K562 (cell line): ENCODE results near the gene EML2. TPM values are rescaled to one million over a fixed set of nuclear protein-coding genes. Genes with fewer than 3 reads are reported as not detected.
A peak's percentile ranks its signal among the peaks of the same experiment; 100 is the strongest.

Source experiments
- E2F4 ChIP-seq: sonication (generic); formaldehyde crosslinking; IDR thresholded peaks from 2 replicates; pipeline ENCODE4 v1.8.0; 2022; ENCODE audit warnings: mild to moderate bottlenecking, low read depth, missing genetic modification reagents
- ELF2 ChIP-seq: fragments of 250-450 bp; sonication (Bioruptor Pico); IDR thresholded peaks from 2 replicates; pipeline ENCODE4 v1.5.0; 2021; ENCODE audit warnings: mild to moderate bottlenecking
- HIVEP1 ChIP-seq: fragments of 250-450 bp; sonication (Bioruptor Pico); IDR thresholded peaks from 2 replicates; pipeline ENCODE4 v1.4.0; 2020; ENCODE audit warnings: mild to moderate bottlenecking
- NCOA6 ChIP-seq: fragments of 450-650 bp; IDR thresholded peaks from 2 replicates; pipeline ENCODE4 v1.6.1; 2017; ENCODE audit warnings: mild to moderate bottlenecking
- NELFE ChIP-seq: IDR thresholded peaks from 2 replicates; pipeline ENCODE4 v1.6.1; 2011; ENCODE audit warnings: mild to moderate bottlenecking; ENCODE audit not compliant: insufficient read depth, insufficient read length
- NR4A1 ChIP-seq, 2 experiments: fragments of 250-450 bp in 1 of 2; fragments of 450-650 bp in 1 of 2; sonication (Bioruptor Pico) in 1 of 2; IDR thresholded peaks; 2 replicates each; pipeline versions ENCODE4 v1.4.0 to v1.6.1; 2016 to 2020; ENCODE audit warnings: mild to moderate bottlenecking in 2 of 2, missing compliant biosample characterization in 1 of 2, missing genetic modification characterization in 1 of 2, moderate library complexity in 1 of 2
- RBFOX2 ChIP-seq: fragments of 200-400 bp; formaldehyde crosslinking; IDR thresholded peaks from 2 replicates; pipeline ENCODE4 v1.6.1; 2017; ENCODE audit warnings: low read depth, mild to moderate bottlenecking, low read length, moderate library complexity
- RERE ChIP-seq: sonication (generic); formaldehyde crosslinking; IDR thresholded peaks from 2 replicates; pipeline ENCODE4 v1.8.0; 2023; ENCODE audit warnings: missing genetic modification reagents, mild to moderate bottlenecking, borderline replicate concordance
- RFX5 ChIP-seq: IDR thresholded peaks from 2 replicates; pipeline ENCODE4 v1.6.1; 2011; ENCODE audit warnings: low read depth, mild to moderate bottlenecking, improper control_type of control experiment, low read length
- SRSF9 ChIP-seq: fragments of 200-400 bp; formaldehyde crosslinking; IDR thresholded peaks from 2 replicates; pipeline ENCODE4 v1.6.1; 2017; ENCODE audit warnings: low read depth, low read length, borderline replicate concordance
- STAT6 ChIP-seq: sonication (generic); formaldehyde crosslinking; IDR thresholded peaks from 2 replicates; pipeline ENCODE4 v1.8.1; 2023; ENCODE audit warnings: mild to moderate bottlenecking, missing genetic modification reagents
- THRAP3 ChIP-seq: fragments of 450-650 bp; IDR thresholded peaks from 2 replicates; pipeline ENCODE4 v1.6.1; 2016; ENCODE audit warnings: mild to moderate bottlenecking, inconsistent platforms, borderline replicate concordance
- ZBTB5 ChIP-seq: fragments of 450-650 bp; IDR thresholded peaks from 2 replicates; pipeline ENCODE4 v1.6.1; 2017; ENCODE audit warnings: antibody characterized with exemption
- ZNF584 ChIP-seq: fragments of 200-800 bp; sonication (Bioruptor generic); IDR thresholded peaks from 2 replicates; pipeline ENCODE4 v1.6.1; 2016; ENCODE audit warnings: low read depth, mild to moderate bottlenecking, missing genetic modification characterization, missing compliant biosample characterization
- ZNF668 ChIP-seq: fragments of 250-450 bp; sonication (Bioruptor Pico); IDR thresholded peaks from 2 replicates; pipeline ENCODE4 v1.8.0; 2022; ENCODE audit warnings: mild to moderate bottlenecking, inconsistent platforms
- polyA plus RNA-seq, 8 experiments: library from polyadenylated mRNA; depleted of rRNA in 4 of 8; stranded (reverse) in 5 of 8; unstranded in 3 of 8; fragments of >200 nt; fragmentation: Nextera tagmentation in 2 of 8; fragmentation: Illumina TruSeq in 1 of 8; extraction: Ambion mirVana in 2 of 8; extraction: Trizol in 1 of 8; gene quantifications; 2 replicates each; pipeline versions ENCODE4 v1.2.1 to v1.2.3, GENCODE V29; 2011 to 2014; ENCODE audit warnings: inconsistent platforms in 1 of 8, missing spikeins in 1 of 8
- total RNA-seq, 7 experiments: library from RNA; depleted of rRNA in 6 of 7; stranded (reverse); fragments of >200 nt in 6 of 7; fragmentation: Illumina TruSeq in 2 of 7; extraction: Trizol in 2 of 7; gene quantifications; 2 replicates each; pipeline versions ENCODE4 v1.2.1 to v1.2.3, GENCODE V29; 2011 to 2021; ENCODE audit warnings: low replicate concordance in 1 of 7

The EML2 gene
- total and polyA plus RNA-seq, 9 of the 15 experiments (the other 6 are each of a cell fraction or from before 2014, with no cell fraction given): 2.6 to 69.6 (median 24.8) TPM

- no peak for TF ChIP-seq RERE (CRISPR knock-in tag)
- no peak for TF ChIP-seq NELFE
- no peak for TF ChIP-seq ELF2 (CRISPR knock-in tag)
- no peak for TF ChIP-seq SRSF9
- no peak for TF ChIP-seq STAT6 (CRISPR knock-in tag)
- no peak for TF ChIP-seq HIVEP1 (CRISPR knock-in tag)
- peak; percentile 89; the same call in 1 of the 2 replicates for TF ChIP-seq THRAP3
- TF ChIP-seq ZNF668 (CRISPR knock-in tag): no peak
- TF ChIP-seq E2F4 (CRISPR knock-in tag): no peak
- no peak for TF ChIP-seq ZNF584 (CRISPR knock-in tag)
- peak; percentile 65; the same call in 1 of the 2 replicates for TF ChIP-seq RFX5
- peak; percentile 34; the same call in 1 of the 2 replicates for TF ChIP-seq RBFOX2
- no peak for TF ChIP-seq NR4A1 (CRISPR knock-in tag; IDR thresholded peaks at IDR 0.05)
- TF ChIP-seq NR4A1 (tag; IDR thresholded peaks at IDR 0.05): no peak
- no peak for TF ChIP-seq ZBTB5
- TF ChIP-seq NCOA6: no peak; the same call in 1 of the 2 replicates
These were observed 6.6 kb upstream of the EML2 start (continued) for GRCh38 chr19:45645631-45646344.
